HEK293T (cell line): Measurements from ENCODE around the gene B4GALNT1.
"Not testable (repeated sequence)": the region's sequence is repeated elsewhere in the genome, so short reads cannot be mapped to it uniquely, and the experiment has no call there.

ENCODE experiments used
- ARNT ChIP-seq: fragments of 450-650 bp; IDR thresholded peaks from 2 replicates; pipeline ENCODE4 v1.6.1; 2017; ENCODE audit warnings: mild to moderate bottlenecking
- FOXA1 ChIP-seq: fragments of 450-650 bp; IDR thresholded peaks from 2 replicates; pipeline ENCODE4 v1.6.1; 2016; ENCODE audit warnings: mild to moderate bottlenecking
- FOXK2 ChIP-seq: fragments of 450-650 bp; IDR thresholded peaks from 2 replicates; pipeline ENCODE4 v1.6.1; 2016; ENCODE audit warnings: mild to moderate bottlenecking
- L3MBTL2 ChIP-seq: fragments of 450-650 bp; conservative IDR thresholded peaks from 2 replicates; pipeline ENCODE4 v1.6.1; 2016; ENCODE audit warnings: mild to moderate bottlenecking

DNA sequence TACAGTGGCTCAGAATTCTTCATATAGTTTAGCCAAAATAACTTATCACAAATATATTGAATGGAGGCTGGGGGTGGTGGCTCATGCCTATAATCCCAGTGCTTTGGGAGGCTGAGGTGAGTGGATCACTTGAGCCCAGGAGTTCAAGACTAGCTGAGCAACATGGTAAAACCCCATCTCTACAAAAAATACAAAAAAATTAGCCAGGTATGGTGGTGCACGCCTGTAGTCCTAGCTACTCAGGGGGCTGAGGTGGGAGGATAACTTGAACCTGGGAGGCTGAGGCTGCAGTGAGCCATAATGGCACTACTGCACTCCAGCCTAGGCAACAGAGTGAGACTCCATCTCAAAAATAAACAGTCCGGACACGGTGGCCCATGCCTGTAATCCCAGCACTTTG lies 38.8 kb upstream of the B4GALNT1 start:
- TF ChIP-seq L3MBTL2, ARNT, FOXK2, FOXA1: not testable (repeated sequence)
